ENCODE data around the gene PUM2. TPM values are rescaled to one million over a fixed set of nuclear protein-coding genes. Genes with fewer than 3 reads are reported as not detected.

PUM2 gene
- polyA plus RNA-seq, 3 donors = 14.8 to 24.5 (median 19.9) TPM

DNA sequence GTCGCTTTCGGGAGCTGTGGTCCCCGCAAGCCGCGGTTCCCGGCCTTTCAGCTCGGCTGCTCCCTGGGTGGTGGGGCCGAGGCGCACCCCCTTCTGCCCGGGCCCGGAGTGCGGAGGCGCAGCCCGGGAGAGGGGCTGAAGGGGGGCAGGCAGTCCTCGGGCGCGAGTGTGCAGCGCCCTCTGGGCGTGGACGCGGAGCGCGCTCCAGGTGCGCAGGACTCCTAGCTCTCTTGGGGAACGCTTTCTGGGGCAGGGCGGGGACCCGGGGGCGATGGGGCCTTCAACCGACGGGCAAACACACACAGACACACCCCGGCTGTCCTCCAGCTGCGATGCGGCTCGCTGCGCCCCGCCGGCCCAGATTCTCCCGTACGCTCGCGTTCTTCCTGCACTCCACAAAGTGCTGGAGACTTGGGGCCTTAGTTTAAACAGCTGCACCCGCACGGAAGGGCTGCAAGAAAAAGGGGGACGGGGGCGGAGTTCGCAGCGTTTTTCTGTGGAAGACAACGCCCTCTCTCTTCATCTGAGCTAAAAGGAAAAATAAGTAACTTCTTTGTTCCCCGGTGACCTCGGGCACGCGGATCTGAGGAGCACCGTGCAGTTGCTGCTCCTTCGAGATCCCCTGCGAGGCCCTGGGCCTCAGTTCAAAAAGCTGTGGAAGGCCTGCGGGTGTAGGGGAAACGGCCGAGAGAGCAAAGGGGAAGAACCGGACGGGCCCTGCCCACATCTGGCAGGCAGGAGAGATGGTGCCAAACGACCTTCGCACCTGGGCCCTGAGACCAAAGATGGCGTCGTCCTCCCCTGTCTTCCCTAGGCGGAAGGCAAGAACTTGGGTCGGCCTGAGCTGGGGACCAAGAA is 125.1 kb downstream of the PUM2 start:
- no peak overlapping the region for H3K27ac ChIP-seq (ENCODE audit: low read depth, low read length)
- 5 to 8% (median 7%) methylated on average over 64 to 66 of the region's 66 CpGs for WGBS, 3 donors

GRCh38 chr2:20224716-20225293 is 125.8 kb downstream of the PUM2 start, which contains the start of gene SDC1:
SDC1 (minus strand) TSS chr2:20225130; CDS start chr2:20224867, 263 bp downstream.
- no peak within 1 kb of the TSS for H3K27ac ChIP-seq (ENCODE audit: low read depth, low read length)
- WGBS, 3 donors = 0 to 1% (median 1%) methylated on average over 22 to 65 of the region's 65 CpGs

DNA sequence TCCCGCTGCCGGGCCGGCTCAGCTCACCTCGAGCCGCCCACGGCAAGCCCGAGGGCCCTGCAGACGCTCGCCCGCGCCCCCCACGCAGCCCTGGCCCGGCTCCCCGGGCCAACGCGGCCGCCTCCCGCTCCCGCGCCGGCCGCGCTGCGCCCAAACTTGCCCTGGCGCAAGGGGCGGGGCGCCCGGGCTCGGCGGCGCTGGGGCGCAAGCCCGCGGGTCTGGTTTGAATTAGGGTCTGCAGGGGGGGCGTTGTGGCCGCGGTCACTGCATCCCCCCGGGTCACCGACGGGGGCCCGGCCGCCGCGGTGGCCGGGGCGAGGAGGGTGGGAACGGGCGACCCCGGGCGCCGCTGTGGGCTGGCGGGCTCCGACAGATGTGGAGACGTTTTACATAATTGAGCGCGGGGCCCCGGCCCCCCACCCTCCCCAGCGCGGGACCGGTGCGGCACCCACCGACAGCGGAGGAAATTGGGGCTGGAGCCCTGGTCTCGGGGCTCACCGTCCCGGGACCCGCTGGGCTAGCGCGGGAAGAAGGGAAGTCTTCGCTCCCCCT is 126.4 kb downstream of the PUM2 start:
- 1% methylated on average over 28 to 70 of the region's 70 CpGs for WGBS, 3 donors
- no peak overlapping the region for H3K27ac ChIP-seq (ENCODE audit: low read depth, low read length)

DNA sequence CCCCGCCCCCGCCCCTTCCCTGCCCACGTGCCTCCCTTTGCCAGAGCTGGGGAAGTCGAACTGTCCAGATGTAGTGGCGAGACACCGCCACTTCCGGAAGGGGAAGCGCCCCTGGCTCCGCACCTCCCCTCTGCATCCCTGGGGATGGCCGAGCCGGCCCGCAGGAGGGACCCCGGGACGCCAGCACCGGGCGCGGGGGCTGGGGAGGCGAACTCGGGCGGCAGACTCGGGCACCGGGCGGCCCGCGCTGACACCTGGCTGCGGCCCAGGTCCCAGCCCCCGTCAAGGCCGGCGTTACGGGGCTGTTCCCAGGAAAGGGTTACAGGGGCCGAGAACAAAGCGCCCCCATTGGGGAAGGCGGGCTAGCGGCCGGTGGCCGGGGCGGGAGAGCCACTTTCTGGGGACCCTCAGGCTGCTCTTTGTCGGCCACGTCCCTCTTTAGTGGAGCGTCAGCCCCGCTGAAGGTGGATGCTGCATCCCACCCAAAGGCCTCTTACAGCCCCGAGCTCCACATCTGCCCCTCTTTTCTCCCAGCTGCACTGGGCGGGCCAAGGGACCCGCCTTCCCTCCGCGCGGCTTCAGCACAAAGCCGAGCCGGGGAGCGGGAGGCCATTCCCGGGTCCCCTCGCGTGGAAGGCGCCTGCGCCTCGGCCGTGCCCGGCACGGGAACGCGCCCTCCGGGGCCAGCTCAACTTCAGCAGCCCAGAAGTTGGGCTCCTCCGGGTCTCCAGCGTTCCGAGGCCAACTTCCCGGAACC is 127.1 kb downstream of the PUM2 start:
- no peak overlapping the region for H3K27ac ChIP-seq (ENCODE audit: low read depth, low read length)
- WGBS, 3 donors = 0 to 1% (median 0%) methylated on average over 60 to 66 of the region's 66 CpGs

- no peak overlapping the region for H3K27ac ChIP-seq (ENCODE audit: low read depth, low read length)
- 42 to 43% (median 42%) methylated on average over 21 of the region's 21 CpGs for whole genome bisulfite sequencing, 3 donors
Measured at GRCh38 chr2:20222769-20223406, 127.8 kb downstream of the PUM2 start.

DNA sequence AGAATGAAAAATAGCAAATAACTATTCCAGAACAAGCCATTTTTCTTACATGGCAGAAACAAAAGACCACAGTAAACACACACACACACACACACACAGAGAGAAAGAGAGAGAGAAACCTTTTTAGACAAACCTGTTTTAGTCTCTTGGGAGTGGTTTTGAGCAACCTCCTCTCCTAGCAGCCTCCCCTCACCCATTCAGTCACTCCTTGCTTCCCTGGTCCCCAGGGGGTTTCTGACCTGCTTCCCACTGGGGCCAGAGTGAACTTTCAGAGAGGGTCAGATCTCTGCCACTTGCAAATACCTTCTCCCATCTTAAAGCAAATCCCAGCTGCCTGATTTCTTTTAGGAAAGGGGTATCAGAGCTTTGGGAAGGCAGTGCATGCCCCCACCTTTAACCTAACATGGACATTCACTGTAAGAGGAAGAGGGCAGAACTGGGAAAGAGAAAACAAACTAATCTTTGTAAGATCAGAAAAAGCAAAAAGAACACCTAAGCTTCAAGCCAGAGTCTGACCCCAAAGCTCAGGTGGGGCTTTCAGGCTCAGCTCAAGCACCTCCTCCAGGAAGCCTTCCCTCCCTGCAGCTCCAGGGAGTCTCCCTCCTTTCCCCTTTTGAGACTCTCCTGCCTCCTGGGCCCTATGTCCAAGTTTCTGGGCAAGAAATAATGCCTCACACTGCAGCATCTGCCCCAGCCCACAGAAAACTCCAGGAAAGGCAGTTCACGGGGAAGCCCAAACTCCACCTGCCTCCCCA is 128.5 kb downstream of the PUM2 start:
- WGBS, 3 donors = 88 to 100% (median 93%) methylated on average over 1 of the region's 1 CpG
- no peak overlapping the region for H3K27ac ChIP-seq (ENCODE audit: low read depth, low read length)

GRCh38 chr2:20221555-20221973 is 129.1 kb downstream of the PUM2 start:
- WGBS, 3 donors = 70 to 75% (median 74%) methylated on average over 3 of the region's 3 CpGs
- H3K27ac ChIP-seq (ENCODE audit: low read depth, low read length) = no peak overlapping the region

GRCh38 chr2:20220806-20221554 is 129.7 kb downstream of the PUM2 start:
- H3K27ac ChIP-seq (ENCODE audit: low read depth, low read length) = no peak overlapping the region
- WGBS, 3 donors = 68 to 73% (median 73%) methylated on average over 3 of the region's 3 CpGs

DNA sequence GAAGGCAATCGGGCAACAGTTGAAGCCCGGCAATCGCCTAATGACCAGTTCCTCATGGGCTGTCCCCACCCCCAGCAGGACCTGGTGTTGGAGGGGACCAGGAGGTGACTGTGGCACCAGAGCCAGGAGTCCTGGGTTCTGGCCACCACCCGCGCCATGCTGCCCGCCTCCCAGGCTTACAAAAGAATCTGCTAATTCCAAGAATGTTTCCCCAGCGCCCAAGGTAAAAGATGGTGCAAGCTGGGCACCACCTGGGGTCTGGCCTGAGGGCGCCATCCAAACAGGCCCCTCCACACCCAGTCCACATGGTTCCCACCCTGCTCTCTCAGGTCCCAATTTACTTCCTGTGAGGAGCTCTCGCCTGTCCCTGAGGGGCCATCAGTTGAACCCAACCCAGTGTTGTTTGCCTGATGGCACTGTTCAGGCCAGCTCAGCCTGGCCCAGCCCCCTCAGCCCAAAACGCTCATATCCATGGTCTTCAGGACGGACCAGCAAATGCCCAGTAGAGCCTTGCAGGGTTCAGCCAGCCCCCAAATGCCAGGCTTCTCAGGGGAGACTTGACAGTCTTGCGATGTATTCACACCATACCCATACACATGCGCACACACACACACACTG is 130.8 kb downstream of the PUM2 start:
- no peak overlapping the region for H3K27ac ChIP-seq (ENCODE audit: low read depth, low read length)
- 94 to 99% (median 96%) methylated on average over 13 of the region's 13 CpGs for WGBS, 3 donors

- no peak overlapping the region for H3K27ac ChIP-seq (ENCODE audit: low read depth, low read length)
- WGBS, 3 donors = 90 to 94% (median 91%) methylated on average over 20 of the region's 20 CpGs
Measured at GRCh38 chr2:20218331-20219320, 132.0 kb downstream of the PUM2 start.

GRCh38 chr2:20217041-20217970 is 133.3 kb downstream of the PUM2 start:
- H3K27ac ChIP-seq (ENCODE audit: low read depth, low read length) = no peak overlapping the region
- 86 to 92% (median 91%) methylated on average over 21 of the region's 21 CpGs for WGBS, 3 donors

DNA sequence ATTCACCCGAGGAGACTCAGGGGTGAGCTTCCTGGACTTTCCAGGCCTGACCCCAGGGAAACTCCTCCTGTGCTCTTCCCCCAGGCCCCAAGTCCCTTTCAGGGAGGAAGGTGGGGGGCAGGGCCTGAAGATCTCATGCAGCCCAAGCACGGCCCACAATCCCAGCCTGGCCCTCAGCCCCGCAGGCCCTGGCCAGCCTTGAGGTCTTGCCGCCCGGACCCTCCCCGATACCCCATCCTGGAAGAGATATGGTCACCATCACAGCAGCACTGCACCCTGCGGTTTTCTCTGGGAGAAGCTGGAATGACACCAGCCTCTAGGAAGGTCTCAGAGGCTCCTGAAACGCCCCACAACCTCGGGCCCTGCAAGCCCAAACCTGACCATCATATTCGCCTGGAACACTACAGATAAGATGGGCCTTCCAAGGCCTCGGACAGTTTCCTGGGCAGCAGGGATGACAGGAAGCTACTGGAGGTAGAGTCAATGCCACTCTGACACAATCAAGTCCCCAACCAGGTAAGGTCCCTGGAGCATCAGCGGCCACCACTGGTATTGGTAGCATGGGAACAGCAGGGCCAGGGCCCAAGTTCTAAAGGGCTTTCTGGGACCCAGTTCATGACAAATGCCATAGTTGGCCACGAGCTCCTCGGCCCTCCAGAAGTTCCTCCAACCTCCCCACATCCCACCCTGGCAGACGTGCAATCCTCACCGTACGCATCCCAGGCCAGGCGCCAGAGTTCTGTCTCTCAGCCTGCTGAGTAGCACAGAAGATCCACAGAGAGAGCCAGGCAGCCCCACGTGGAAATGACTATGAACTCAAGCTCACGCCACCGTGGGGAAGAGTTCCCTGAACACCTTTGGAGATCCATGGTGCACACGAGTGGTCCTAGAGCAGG is 134.3 kb downstream of the PUM2 start:
- H3K27ac ChIP-seq (ENCODE audit: low read depth, low read length) = no peak overlapping the region
- 88 to 91% (median 90%) methylated on average over 22 of the region's 22 CpGs for WGBS, 3 donors

GRCh38 chr2:20215183-20216040 is 135.2 kb downstream of the PUM2 start:
- 85 to 87% (median 86%) methylated on average over 13 of the region's 13 CpGs for WGBS, 3 donors
- no peak overlapping the region for H3K27ac ChIP-seq (ENCODE audit: low read depth, low read length)
